Testis (tissue), 2 donors: ENCODE results near the gene HSD17B10.

Experiments used
- CTCF ChIP-seq, 3 experiments: fragments of 450-650 bp in 2 of 3; fragments of 200-600 bp in 1 of 3; sonication (generic) in 1 of 3; IDR thresholded peaks; one replicate each; pipeline ENCODE4 v1.5.1; 2016 to 2019; ENCODE audit warnings: antibody characterized with exemption in 3 of 3, mild to moderate bottlenecking in 2 of 3, moderate library complexity in 1 of 3
- POLR2A ChIP-seq: fragments of 450-650 bp; IDR thresholded peaks from one replicate; pipeline ENCODE4 v1.6.1; 2017; ENCODE audit warnings: antibody characterized with exemption, mild to moderate bottlenecking, moderate library complexity

- TF ChIP-seq CTCF (IDR thresholded peaks at IDR 0.05) = no peak
- TF ChIP-seq POLR2A = no peak
Observed at GRCh38 chrX:53438174-53438831, 4.1 kb upstream of the HSD17B10 start.
